GM19238 (cell line): Measurements from ENCODE around the gene AK4.
"Not testable (repeated sequence)": the region's sequence is repeated elsewhere in the genome, so short reads cannot be mapped to it uniquely, and the experiment has no call there.

Source experiments
- DNase-seq: peaks from one replicate; pipeline ENCODE4 v3.0.0; 2011; ENCODE audit warnings: low spot score; ENCODE audit not compliant: insufficient read length

AK4 gene

DNA sequence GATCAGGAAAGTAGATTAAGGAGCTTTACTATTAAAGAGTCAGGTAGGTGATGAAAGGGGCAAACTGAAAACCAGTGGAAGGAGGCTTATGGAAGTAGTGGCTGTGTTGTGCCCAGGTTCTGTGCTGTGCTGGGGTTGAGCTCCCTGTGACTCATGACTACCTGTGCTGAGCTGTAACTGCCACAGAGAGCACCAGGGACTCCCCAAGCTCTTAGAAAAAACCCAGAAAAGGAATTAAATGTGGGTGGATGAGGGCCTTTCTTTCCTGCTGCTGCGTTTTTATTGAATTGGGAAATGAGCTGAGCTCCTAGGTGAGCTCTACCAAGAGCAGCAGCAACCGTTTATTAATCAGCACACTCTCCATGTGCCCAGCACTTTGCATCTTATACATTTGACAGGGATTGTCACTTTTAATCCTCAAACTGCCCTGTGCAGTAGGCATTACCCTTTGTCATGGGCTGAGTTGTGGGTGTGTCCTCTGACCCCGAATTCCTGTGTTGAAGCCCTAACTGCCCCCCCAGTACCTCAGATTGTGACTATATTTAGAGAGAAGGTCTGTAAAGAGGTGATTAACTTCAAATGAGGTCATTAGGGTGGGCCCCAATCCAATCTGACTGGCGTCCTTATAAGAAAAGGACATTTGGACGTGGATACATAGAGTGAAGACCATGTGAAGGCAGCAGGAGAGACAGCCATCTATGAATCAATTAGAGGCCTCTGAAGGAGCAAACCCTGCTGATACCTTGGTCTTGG lies 65.4 kb downstream of the AK4 start:
- DNase-seq, result no peak

DNA sequence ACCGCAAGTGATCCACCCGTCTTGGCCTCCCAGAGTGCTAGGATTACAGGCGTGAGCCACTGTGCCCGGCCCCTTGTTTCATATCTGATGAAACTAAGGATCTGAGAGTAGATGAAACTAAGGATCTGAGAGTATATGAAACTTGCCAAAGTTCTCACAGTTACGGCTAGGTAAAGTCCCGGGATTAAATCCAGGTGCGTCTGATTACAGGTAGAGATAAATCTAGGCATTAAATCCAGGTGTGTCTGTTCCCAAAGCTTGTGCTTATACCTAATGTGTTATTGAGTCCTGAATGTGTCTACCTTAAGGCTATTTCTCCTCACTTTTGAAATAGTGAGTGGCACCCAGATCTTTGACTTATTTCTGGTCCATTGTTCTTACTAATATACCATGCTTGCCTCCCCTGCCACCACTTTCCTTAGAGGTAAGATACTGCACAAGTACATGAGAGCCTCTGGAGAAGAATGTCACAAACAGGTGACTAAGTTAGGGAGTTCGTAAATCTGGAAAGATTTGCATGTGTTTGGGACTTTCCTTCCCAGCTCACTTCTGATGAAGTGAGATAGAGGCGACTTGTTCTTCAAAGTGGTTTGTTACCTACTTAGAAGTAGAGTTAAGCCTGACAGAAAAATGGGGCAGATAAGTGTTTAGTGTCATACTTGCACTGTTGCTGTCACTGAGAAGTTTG lies 66.5 kb downstream of the AK4 start:
- no peak for DNase-seq

DNA sequence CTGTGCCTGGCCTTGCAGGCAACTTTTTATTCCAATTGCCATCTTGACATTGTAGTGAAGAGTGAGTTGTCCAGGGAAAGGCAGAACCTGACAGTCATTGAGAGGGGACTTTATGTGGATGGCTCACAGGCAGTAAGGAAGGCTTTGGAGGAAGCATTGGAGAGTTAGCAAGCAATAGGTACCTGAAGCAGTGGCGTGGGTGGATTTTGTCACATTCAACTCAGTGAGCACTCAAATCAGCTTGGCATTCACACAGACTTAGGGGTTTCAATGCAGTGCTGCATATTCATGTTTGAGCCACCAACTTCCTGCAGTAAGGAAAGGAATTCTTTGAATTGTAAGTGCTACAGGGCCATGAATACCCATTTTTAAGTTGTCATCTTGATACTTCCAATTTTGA lies 69.0 kb downstream of the AK4 start:
- no peak for DNase-seq

DNA sequence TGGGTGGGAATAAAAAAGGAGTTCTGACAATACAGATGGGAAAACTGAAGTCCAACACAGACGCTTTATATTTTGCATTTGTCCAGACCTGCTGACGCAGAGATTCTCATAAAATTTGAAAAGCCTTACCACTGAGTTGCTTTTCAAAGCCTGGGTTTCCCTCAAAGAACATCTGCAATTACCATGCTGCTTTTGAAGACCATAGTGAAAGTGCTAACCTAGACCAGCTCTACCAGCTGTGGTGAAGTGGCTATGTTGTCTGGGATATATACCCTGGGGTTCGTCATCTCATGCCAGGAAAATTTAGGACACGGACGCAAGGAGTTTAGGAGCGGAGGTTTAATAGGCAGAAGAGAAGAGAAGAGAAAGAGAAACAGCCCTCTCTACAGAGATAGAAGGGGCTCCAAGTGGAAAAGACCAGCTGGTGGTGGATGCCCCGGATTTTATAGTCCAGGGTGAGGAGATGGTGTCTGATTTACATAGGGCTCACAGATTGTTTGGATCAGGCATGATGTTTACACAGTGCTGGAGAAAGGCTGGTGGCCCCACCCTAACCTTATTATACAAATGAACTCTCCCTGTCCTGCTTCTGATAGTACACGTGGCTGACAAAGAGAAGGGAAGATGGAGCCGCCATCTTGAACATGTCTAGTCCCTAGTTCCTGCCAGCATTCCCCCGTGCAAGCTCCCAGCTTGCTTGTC lies 73.8 kb downstream of the AK4 start:
- DNase-seq, result no peak

DNA sequence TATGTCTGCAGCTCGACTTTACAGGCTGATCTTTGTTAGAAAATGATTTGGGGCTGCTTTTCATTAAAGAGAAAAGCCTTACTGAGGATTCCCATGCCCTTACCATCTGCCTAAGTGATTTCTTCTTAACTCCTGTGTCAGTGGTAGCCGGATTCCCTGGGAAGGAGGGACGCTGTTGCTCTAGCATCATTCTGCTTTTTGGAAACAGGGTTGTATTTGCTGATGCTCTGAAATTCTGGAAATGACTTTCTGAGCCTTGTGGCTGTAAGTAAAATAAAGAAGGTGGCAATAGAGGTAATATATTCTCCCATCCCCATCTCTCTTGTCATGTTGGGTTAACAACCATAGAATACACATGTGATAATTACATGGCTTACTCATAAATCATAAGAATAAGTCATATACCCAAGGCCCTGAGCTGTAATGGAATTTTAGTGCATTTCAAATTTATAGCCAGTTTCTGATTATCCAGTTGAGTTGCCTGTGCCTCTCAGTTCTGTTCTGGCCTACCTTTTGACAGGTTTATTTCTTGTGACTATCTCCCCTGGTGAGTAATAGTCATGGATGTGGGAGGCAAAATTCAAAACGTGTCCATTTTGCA lies 74.4 kb downstream of the AK4 start:
- DNase-seq, result no peak

DNA sequence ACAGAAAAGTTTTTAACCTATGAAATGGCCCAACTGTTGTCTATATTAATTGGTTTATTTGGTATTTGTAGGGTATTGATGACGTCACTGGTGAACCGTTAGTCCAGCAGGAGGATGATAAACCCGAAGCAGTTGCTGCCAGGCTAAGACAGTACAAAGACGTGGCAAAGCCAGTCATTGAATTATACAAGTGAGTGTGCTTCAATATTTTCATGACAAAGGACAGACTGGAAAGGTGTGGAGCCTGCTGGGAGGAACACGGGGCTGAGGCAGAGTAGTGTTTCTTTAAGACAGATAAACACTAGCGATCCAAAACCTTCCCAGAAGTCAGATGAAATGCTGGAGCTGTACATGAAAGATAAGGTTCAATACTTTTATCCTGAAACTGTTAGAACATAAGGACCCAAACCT lies 76.7 kb downstream of the AK4 start:
- DNase-seq, result no peak

DNA sequence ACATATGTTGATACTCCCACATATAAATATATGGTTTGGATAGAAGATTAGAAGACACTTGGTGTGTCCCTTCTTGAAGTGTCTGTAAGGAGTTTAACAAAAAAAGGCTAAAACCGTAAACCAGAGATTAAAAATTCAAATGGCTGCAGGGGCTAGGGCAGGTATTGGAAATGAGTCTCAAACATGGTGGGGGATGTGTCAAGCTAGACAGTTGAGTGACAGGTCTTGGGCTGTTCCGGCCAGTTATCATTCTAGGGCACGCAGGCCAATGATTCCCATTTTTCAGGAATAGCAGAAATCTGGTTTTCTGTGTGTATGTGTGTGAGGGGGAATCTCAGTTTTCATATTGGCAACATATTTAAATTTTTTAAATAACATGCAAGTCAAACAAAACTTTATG lies 77.2 kb downstream of the AK4 start:
- no peak for DNase-seq

DNA sequence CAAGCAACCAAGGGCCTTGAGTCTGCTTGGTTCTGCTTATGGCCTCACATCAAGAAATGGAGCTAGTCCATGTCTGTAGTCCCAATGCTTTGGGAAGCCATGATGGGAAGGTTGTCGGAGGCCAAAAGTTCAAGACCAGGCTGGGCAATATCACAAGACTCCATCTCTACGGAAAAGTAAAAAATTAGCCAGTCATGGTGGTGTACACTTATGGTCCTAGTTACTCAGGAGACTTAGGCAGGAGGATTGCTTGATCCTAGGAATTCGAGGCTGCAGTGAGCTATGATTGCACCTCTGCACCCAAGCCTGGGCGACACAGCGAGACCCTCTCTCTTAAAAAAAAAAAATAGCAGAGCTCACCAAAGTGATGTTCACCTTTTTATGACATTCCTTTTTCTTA lies 81.2 kb downstream of the AK4 start:
- no peak for DNase-seq

DNA sequence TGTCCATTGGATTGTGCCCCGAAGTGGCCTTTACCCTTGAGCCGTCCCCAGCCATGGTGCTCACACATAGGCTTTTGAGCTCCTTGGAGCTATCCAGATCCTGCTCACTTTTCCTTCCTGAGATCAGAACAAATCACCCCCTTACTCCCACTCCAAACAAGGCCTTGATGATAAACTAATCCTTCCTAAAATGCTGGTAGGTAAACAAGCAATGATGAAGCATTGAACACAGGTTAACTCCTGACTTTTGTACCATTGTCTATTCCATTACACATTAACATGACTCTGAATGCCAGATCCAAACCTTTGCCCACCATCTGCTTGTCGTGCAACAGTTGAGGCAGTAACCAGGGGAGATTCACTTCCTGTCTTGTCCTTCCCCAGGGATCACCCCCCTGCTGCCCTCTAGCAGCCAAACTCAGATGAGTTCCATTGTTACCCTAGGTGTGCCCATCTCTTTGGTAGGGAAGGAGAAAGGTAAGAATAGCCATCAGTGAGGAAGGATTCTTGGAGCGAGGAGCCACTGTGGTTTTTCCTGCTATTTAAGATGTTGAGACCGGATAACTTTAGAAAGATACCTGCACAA lies 81.8 kb downstream of the AK4 start:
- no peak for DNase-seq

DNA sequence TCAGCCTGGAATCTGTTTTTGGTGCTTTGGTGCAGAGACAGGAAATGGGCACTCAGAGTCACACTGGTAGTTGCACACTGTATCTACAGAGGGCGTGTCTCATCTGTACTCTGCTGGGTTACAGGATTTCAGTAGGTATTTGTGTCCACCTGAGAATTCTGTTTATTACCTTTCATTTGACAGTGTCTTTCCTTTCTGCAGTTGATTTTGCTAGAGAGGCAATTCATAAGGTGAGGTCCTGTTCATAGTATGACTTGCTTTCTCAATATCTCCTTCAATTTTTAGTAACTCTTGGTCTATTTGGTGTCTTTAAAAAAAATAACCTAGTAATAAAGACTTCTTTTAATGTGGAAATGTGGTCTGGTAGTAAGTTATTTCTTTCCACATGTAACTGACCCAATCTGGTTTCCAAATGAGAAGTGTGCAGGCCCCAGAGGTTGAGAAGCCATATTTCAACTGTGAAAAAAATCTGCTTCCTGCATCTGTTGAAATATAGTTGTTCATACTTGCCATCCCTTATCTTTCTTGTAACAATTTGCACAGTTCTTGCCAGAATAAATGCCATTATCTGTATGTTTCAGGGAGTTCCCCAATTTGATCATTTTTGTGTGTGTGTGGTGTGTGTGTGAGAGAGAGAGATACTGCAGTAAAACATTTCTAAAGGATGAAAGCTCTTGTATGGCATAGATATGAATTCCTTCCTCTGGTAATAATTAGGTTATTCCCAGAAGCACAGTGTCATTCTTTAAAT lies 82.9 kb downstream of the AK4 start:
- DNase-seq, result no peak

DNA sequence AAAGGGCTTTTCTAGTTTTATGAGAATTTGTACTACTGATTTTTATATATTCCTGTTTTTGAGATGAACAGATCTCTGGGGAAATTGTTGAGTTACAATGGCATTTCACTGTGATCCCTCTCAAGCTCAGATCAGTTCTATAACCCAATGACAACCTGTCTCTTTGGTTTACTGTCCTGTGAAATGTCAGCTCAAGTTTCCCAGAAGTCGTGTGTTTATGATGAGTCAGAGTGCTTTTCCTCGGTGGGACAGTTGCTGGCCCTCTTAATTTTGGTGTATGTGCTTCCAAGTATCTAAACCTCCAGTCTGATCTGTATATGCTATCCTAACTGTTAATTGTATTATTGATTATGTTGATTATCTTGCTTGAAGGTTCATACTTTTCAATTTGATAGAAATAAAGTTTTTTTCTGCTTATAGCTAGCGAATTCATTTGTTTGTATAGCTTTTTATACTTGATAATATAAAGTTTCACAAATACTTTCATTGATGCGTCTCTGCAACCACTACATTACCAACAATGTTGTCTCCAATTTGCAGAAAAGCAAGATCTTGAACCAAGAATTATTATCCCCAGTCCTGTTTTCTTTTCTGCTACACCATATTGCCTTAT lies 83.8 kb downstream of the AK4 start:
- DNase-seq, result no peak

DNA sequence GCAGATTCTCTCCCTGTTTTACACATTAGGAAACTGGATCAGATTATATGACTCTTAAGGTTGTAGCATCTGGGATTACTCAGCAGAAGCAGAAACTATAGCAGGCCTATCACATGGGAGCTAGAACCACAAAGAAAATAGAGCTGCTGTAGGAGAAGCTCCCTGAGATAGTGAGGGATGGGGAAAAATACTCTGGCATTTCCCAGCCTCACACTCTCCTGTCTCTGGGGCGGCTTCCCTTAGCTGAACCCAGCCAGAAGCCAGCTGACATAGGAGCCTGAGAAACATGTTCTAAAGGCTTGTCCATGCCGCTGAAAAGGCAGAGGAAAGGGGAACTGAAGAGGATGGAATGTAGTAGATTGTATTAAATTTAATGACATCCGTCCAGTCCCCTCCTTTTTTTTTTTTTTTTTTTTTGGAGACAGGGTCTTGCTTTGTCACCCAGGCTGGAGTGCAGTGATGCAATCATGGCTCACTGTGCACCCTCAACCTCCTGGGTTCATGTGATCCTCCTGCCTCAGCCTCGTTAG lies 84.5 kb downstream of the AK4 start:
- DNase-seq, result no peak

DNA sequence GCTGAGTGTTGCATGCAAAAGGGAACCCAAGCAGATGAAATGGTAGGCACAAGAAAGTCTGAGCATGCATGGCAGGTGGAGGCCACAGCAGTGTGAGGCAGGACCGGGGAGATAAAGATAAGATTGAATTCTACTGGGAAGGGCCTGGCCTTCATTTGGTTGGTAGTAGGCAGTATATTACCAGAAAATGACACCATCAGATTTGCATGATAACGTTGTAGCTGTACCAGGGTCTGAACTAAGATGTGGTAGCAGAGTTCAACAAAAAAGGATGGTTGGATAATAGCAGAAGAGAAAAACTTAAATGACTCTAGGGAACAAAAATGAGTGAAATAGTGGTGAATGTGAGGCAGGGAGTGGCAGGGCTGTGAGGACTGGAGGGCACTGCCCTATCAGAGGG lies 85.8 kb downstream of the AK4 start:
- no peak for DNase-seq

DNA sequence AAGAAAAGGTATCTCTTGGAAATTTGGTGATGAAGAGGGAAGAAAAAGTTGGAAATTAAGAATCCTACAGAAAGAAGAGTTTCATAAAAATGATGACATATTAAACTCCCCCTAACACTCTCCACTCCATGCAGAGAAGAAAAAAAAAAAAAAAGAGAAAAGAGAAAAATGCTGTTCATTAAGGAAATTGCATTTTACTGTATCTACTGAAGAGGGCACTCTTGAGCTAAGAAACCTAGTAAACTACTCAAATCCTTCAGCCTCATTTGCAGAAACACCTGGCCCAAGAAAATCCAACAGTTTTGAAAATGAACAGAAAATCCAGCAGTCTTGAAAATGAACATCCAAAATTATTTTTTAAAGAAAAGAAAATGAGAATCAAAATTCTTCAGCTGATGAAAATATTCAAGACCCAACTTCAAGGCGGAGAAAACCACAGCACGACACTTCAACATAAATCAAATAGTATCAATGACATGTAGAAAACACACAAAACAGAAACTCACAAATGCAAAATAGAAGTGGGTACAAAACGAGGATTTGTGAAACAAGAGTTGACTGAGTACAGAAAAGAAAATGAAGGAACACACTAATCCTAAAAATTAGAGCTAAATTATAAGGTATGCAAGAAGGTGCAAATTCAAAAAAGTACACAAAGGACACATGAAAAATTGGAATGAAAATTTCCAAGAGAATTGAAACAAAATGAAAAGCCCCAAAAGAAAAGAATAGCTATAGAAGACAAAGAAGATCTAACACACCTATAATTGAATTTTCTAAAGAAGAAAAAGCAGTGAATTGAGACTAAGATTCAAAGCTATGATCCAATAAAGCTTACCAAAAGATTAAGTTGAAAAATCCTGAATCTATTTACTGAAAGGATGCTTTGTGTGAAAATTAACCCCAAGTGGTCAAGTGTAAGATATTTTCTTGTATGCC lies 88.1 kb downstream of the AK4 start:
- no peak for DNase-seq

DNA sequence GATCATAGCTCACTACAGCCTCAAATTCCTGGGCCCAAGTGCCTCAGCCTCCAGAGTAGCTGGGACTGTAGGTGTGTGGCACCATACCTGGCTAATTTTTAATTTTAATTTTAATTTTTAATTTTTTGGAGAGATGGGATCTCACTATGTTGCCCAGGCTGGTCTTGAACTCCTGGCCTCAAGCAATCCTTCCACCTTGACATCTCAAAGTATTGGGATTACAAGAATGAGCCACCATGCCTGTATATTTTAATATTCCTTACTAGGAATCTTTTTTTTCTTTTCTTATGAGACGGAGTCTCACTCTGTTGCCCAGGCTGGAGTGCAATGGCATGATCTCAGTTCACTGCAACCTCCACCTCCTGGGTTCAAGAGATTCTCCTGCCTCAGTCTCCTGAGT lies 89.1 kb downstream of the AK4 start:
- not testable (repeated sequence) for DNase-seq

DNA sequence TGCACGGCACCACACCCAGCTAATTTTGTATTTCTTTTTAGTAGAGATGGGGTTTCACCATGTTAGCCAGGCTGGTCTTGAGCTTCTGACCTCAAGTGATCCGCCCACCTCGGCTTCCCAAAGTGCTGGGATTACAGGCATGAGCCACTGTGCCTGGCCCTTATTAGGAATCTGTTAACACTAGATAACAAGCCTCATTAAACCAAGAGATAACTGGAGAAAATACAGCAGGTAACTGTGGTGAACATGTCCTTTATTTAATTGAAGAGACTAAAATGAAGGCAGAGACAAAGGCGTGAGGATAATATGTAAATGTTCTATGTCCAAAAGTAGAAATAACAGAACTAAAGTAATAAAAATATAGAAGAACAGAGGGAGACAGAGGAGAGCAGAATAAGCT lies 89.5 kb downstream of the AK4 start:
- DNase-seq, result no peak

DNA sequence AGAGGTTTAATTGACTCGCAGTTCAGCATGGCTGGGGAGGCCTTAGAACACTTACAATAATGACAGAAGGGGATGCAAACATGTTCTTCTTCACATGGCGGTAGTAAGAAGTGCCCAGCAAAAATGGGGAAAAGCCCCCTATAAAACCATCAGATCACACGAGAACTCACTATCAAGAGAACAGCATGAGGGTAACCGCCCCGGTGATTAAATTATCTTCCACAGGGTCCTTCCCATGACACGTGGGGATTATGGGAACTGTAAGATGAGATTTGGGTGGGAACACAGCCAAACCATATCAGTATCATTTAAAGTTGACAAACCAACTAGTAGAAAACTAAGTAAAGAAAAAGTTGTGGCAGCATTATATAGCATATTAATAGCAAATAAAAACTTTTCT lies 90.0 kb downstream of the AK4 start:
- no peak for DNase-seq

DNA sequence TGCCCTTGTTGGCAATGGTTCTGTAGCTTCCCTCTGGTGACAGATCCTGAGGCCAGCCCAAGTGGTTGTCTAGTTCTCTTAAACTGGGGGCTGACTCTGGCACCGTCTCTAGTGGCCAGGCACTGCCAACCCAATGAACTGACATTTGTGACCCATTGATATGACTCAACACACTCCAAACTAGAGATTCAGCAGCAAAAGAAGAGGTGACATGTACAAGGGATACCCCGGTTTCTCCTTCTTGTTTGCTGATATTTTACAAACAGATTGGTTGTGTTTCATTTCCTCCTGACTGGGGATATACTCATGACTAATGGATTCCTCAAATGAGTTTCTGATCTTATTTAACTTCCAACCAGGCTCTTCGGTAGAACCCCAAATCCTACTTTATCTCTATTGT lies 95.5 kb downstream of the AK4 start:
- DNase-seq, result no peak

DNA sequence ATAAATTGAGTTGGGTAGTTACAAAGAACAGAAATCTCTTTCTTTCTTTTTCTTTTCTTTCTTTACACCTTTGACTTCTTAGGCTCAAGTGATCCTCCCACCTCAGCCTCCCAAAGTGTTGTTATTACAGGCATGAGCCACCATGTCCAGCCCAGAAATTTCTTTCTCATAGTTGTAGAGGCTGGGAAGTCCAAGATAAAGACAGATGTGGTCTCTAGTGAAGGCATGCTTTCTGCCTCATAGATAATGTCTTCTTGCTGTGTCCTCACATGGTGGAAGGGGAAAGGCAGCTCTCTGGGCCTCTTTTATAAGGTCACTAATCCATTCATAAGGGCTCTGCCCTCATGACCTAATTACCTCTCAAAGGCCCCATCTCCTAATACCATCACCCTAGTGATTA lies 97.3 kb downstream of the AK4 start:
- no peak for DNase-seq
